HCT116 (cell line): Measurements from ENCODE around the gene RCBTB1. TPM values are rescaled to one million over a fixed set of nuclear protein-coding genes. Genes with fewer than 3 reads are reported as not detected.

Source experiments
- ATAC-seq: fragments of 200-7000 bp; cut with Tn5 transposase; 2 replicates; pipeline ENCODE4 v1.9.1; 2020; ENCODE audit warnings: mild to moderate bottlenecking, moderate library complexity
- BruUV-seq: library from RNA; stranded (reverse); fragments of 400-500 nt; replicated peaks from 2 replicates; lab custom pipeline; 2021; lab: Mats Ljungman, UMichigan
- CTCF ChIA-PET: fragments of 300-600 bp; sonication (Branson Sonifier 250); formaldehyde crosslinking; loops from one replicate; lab custom pipeline; 2021; ENCODE audit warnings: antibody characterized with exemption; lab: Charles Lee
- POLR2A ChIA-PET: fragments of 300-600, 350-600 bp; sonication (Branson Sonifier 250); formaldehyde crosslinking; loops from one replicate; lab custom pipeline; 2021; ENCODE audit warnings: antibody characterized with exemption; lab: Charles Lee
- RAD21 ChIA-PET, 2 experiments: fragments of 300-600 bp; sonication (Branson Sonifier 250); formaldehyde crosslinking; loops; one replicate each; lab custom pipeline; 2023; ENCODE audit warnings: low total read pairs in 2 of 2; ENCODE audit not compliant: uncharacterized antibody in 2 of 2, unreplicated experiment in 2 of 2, low non-redundant PET in 1 of 2; lab: Charles Lee
- DNase-seq: peaks from one replicate; pipeline ENCODE4 v3.0.0-alpha.2; 2010; ENCODE audit warnings: low read depth, low spot score
- H2AFZ ChIP-seq: fragments of 200-600 bp; shearing (Covaris generic), sonication (generic); 2 replicates; pipeline ENCODE4 v1.6.1; 2017; ENCODE audit warnings: low read depth, mixed run types, mixed read lengths, antibody characterized with exemption, low read length; ENCODE audit not compliant: poor library complexity, severe bottlenecking
- H3K27ac ChIP-seq: 2 replicates; pipeline ENCODE4 v1.5.1; 2012; ENCODE audit warnings: low read depth, low read length
- H3K27me3 ChIP-seq: fragments of 200-600 bp; sonication (generic); 2 replicates; pipeline ENCODE4 v1.6.1; 2016; ENCODE audit warnings: mixed run types, low read length, mixed read lengths; ENCODE audit not compliant: insufficient read depth
- H3K36me3 ChIP-seq, 2 experiments: fragments of 200-500 bp in 1 of 2; fragments of 200-600 bp in 1 of 2; sonication (Bioruptor generic) in 1 of 2; sonication (generic) in 1 of 2; 2 replicates each; pipeline versions ENCODE4 v1.5.1 to v1.6.1; 2014 to 2016; ENCODE audit warnings: low read length in 2 of 2, inconsistent platforms in 1 of 2, mixed read lengths in 1 of 2, mixed run types in 1 of 2; ENCODE audit not compliant: insufficient read depth in 2 of 2, control insufficient read depth in 1 of 2
- H3K4me1 ChIP-seq, 2 experiments: fragments of 200-600 bp in 1 of 2; sonication (generic) in 1 of 2; 2 replicates each; pipeline versions ENCODE4 v1.5.1 to v1.6.1; 2012 to 2017; ENCODE audit warnings: low read length in 2 of 2, inconsistent platforms in 1 of 2, mild to moderate bottlenecking in 1 of 2, mixed read lengths in 1 of 2, mixed run types in 1 of 2, moderate library complexity in 1 of 2; ENCODE audit not compliant: insufficient read depth in 2 of 2, control insufficient read depth in 1 of 2
- H3K4me2 ChIP-seq: fragments of 200-600 bp; sonication (generic); 2 replicates; pipeline ENCODE4 v1.6.1; 2017; ENCODE audit warnings: mixed run types, low read length, mixed read lengths
- H3K4me3 ChIP-seq, 2 experiments: fragments of 200-600 bp in 1 of 2; sonication (generic) in 1 of 2; replicated peaks in 1 of 2; 2 replicates each; pipeline ENCODE4 v1.5.1; 2011 to 2016; ENCODE audit warnings: low read length in 2 of 2, control low read depth in 1 of 2, low read depth in 1 of 2, mild to moderate bottlenecking in 1 of 2, mixed read lengths in 1 of 2, mixed run types in 1 of 2
- H3K79me2 ChIP-seq: fragments of 200-600 bp; sonication (generic); 2 replicates; pipeline ENCODE4 v1.6.1; 2017; ENCODE audit warnings: mild to moderate bottlenecking, mixed run types, low read length, moderate library complexity, mixed read lengths; ENCODE audit not compliant: insufficient read depth
- H3K9ac ChIP-seq: fragments of 200-600 bp; sonication (generic); 2 replicates; pipeline ENCODE4 v1.6.1; 2016; ENCODE audit warnings: low read length, mixed read lengths
- H3K9me2 ChIP-seq: fragments of 200-600 bp; sonication (generic), shearing (Covaris generic); 2 replicates; pipeline ENCODE4 v1.6.1; 2017; ENCODE audit warnings: mixed run types, mild to moderate bottlenecking, moderate library complexity; ENCODE audit not compliant: insufficient read depth
- H3K9me3 ChIP-seq, 2 experiments: fragments of 200-500 bp in 1 of 2; fragments of 200-600 bp in 1 of 2; sonication (Bioruptor generic) in 1 of 2; sonication (generic) in 1 of 2; 2 replicates each; pipeline ENCODE4 v1.6.1; 2014 to 2017; ENCODE audit warnings: low read length in 2 of 2, mixed read lengths in 2 of 2, inconsistent platforms in 1 of 2, low read depth in 1 of 2, mild to moderate bottlenecking in 1 of 2, mixed run types in 1 of 2, moderate library complexity in 1 of 2; ENCODE audit not compliant: control insufficient read depth in 1 of 2, insufficient read depth in 1 of 2
- H4K20me1 ChIP-seq: fragments of 200-600 bp; sonication (generic), shearing (Covaris generic); 2 replicates; pipeline ENCODE4 v1.6.1; 2017; ENCODE audit warnings: mixed run types, mild to moderate bottlenecking, moderate library complexity; ENCODE audit not compliant: insufficient read depth
- CBX3 ChIP-seq: IDR thresholded peaks from 2 replicates; pipeline ENCODE4 v1.6.1; 2012; ENCODE audit warnings: low read depth
- CTCF ChIP-seq, 3 experiments: fragments of 200-600 bp in 1 of 3; sonication (generic) in 1 of 3; IDR thresholded peaks in 2 of 3; conservative IDR thresholded peaks in 1 of 3; 2 replicates each; pipeline ENCODE4 v1.5.1; 2012 to 2017; ENCODE audit warnings: low read depth in 2 of 3, low read length in 2 of 3, antibody characterized with exemption in 1 of 3, borderline replicate concordance in 1 of 3, control low read depth in 1 of 3, mild to moderate bottlenecking in 1 of 3, mixed read lengths in 1 of 3, mixed run types in 1 of 3, moderate library complexity in 1 of 3; ENCODE audit not compliant: insufficient read depth in 1 of 3
- EGR1 ChIP-seq: IDR thresholded peaks from 2 replicates; pipeline ENCODE4 v1.6.1; 2012; ENCODE audit warnings: low read depth
- FOSL1 ChIP-seq: IDR thresholded peaks from 2 replicates; pipeline ENCODE4 v1.6.1; 2012; ENCODE audit warnings: low read depth
- MAX ChIP-seq: IDR thresholded peaks from 2 replicates; pipeline ENCODE4 v1.6.1; 2012
- POLR2A ChIP-seq: IDR thresholded peaks from 2 replicates; pipeline ENCODE4 v1.7.0; 2011; ENCODE audit warnings: borderline replicate concordance; ENCODE audit not compliant: insufficient read depth, insufficient read length; ENCODE audit errors: extremely low read depth
- POLR2AphosphoS5 ChIP-seq: IDR thresholded peaks from 2 replicates; pipeline ENCODE4 v1.6.1; 2011; ENCODE audit warnings: mild to moderate bottlenecking, low read depth, low read length, moderate library complexity
- RAD21 ChIP-seq: IDR thresholded peaks from 2 replicates; pipeline ENCODE4 v1.6.1; 2012; ENCODE audit warnings: low read depth, mild to moderate bottlenecking
- SRF ChIP-seq: IDR thresholded peaks from 2 replicates; pipeline ENCODE4 v1.6.1; 2012; ENCODE audit warnings: low read depth
- TCF7L2 ChIP-seq: IDR thresholded peaks from 2 replicates; pipeline ENCODE4 v1.7.0; 2011; ENCODE audit warnings: borderline replicate concordance, inconsistent platforms; ENCODE audit not compliant: insufficient read depth, insufficient read length; ENCODE audit errors: extremely low read depth
- YY1 ChIP-seq: IDR thresholded peaks from 2 replicates; pipeline ENCODE4 v1.6.1; 2011; ENCODE audit warnings: low read length, low read depth, moderate library complexity, mild to moderate bottlenecking; ENCODE audit not compliant: insufficient replicate concordance; ENCODE audit errors: extremely low read depth
- ZBTB33 ChIP-seq: IDR thresholded peaks from 2 replicates; pipeline ENCODE4 v1.6.1; 2011; ENCODE audit warnings: mild to moderate bottlenecking, low read length, moderate library complexity; ENCODE audit not compliant: insufficient replicate concordance; ENCODE audit errors: extremely low read depth
- ZNF274 ChIP-seq: fragments of 200-500 bp; sonication (Bioruptor generic); IDR thresholded peaks from 2 replicates; pipeline ENCODE4 v1.6.1; 2014; ENCODE audit warnings: mild to moderate bottlenecking, low read depth, low read length, inconsistent platforms
- intact Hi-C: fragments of 100-400 bp; cut with micrococcal nuclease; formaldehyde crosslinking; loops from 2 replicates; pipeline ENCODE4 v1.10.0; 2022
- total RNA-seq: library from RNA; stranded (reverse); gene quantifications from one replicate; pipeline ENCODE4 v1.2.1, GENCODE V29; 2021; ENCODE audit not compliant: unreplicated experiment

The RCBTB1 gene
- total RNA-seq, 1 experiment from 2014 or later: 22.2 TPM

GRCh38 chr13:49517461-49517860 is 67.9 kb downstream of the RCBTB1 start:
- H3K36me3 ChIP-seq: 0 out of 4 replicates have a peak, but pooled peaks cover 0 to 2% of the 10 kb centered on the region in 2 experiments
- peak; percentile 58; the same call in 1 of the 2 replicates for ATAC-seq
- POLR2A ChIA-PET: no interaction called here
- no peaks in the 10 kb centered on the region for H3K79me2 ChIP-seq
- H3K9me3 ChIP-seq: no peaks in the 10 kb centered on the region
- RAD21 ChIA-PET: no interaction called here
- H3K9me2 ChIP-seq: no peaks in the 10 kb centered on the region
- no peak overlapping the region for H2AFZ ChIP-seq
- no peaks in the 10 kb centered on the region for H4K20me1 ChIP-seq
- BruUV-seq: no TSS peak
- no peaks in the 10 kb centered on the region for H3K4me1 ChIP-seq
- DNase-seq: no peak
- H3K27ac ChIP-seq: no peak overlapping the region
- no peak overlapping the region for H3K4me3 ChIP-seq
- intact Hi-C loops: loop anchor here (1.0 kb wide), 1 partner anchor 216 kb away; no protein-coding TSS in a partner anchor
- peak; percentile 42; the same call in 1 of the 2 replicates for TF ChIP-seq RAD21
- peak; percentile 12 to 52 (median 39); a peak in 5 of 6 replicates for TF ChIP-seq CTCF (IDR thresholded peaks at IDR 0.05 in 2 of 3, conservative IDR thresholded peaks at IDR 0.05 in 1 of 3; ENCODE audit: borderline replicate concordance in 1 of 3, insufficient read depth in 1 of 3, low read depth in 2 of 3, low read length in 2 of 3)
- TF ChIP-seq ZNF274: no peak
- no peaks in the 10 kb centered on the region for H3K27me3 ChIP-seq
- H3K9ac ChIP-seq: no peak overlapping the region
- CTCF ChIA-PET: no interaction called here
- H3K4me2 ChIP-seq: no peak overlapping the region

DNA sequence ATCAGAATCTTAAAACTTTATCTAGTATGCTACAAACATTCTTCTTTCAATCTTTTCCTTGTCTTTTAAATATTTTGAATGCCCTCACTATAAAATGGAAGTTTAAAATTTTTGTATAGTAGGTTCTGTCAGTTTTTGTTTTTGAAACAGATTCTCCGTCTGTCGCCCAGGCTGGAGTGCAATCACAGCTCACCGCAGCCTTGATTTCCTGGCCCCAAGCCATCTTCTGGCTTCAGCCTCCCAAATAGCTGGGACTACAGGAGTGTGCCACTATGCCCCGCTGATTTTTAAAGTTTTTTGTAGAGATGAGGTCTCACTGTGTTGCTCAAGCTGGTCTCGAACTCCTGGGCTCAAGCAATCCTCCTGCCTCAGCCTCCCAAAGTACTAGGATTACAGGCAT is 68.9 kb downstream of the RCBTB1 start:
- POLR2A ChIA-PET: no interaction called here
- Histone ChIP-seq H3K4me1 (no peaks in the 10 kb centered on the region), H3K36me3 (0 out of 4 replicates have a peak, but pooled peaks cover 0 to 2% of the 10 kb centered on the region in 2 experiments), H2AFZ (no peak overlapping the region), H3K9me2 (no peaks in the 10 kb centered on the region), H3K27ac (no peak overlapping the region), H3K4me2 (no peak overlapping the region), H3K4me3 (no peak overlapping the region), H3K9ac (no peak overlapping the region), H4K20me1 (no peaks in the 10 kb centered on the region), H3K79me2 (no peaks in the 10 kb centered on the region), H3K9me3 (no peaks in the 10 kb centered on the region), H3K27me3 (no peaks in the 10 kb centered on the region)
- no peak for DNase-seq
- ATAC-seq: no peak
- RAD21 ChIA-PET: no interaction called here
- no TSS peak for BruUV-seq
- CTCF ChIA-PET: no interaction called here
- intact Hi-C loops: no loop called here
- TF ChIP-seq CTCF (IDR thresholded peaks at IDR 0.05 in 2 of 3, conservative IDR thresholded peaks at IDR 0.05 in 1 of 3; ENCODE audit: borderline replicate concordance in 1 of 3, insufficient read depth in 1 of 3, low read depth in 2 of 3, low read length in 2 of 3): no peak
- no peak for TF ChIP-seq EGR1
- no peak for TF ChIP-seq YY1
- TF ChIP-seq POLR2A: no peak
- TF ChIP-seq POLR2AphosphoS5: no peak
- no peak for TF ChIP-seq SRF
- no peak for TF ChIP-seq TCF7L2
- TF ChIP-seq FOSL1: no peak
- TF ChIP-seq ZBTB33: no peak
- no peak for TF ChIP-seq MAX
- TF ChIP-seq CBX3: no peak
